GM18526 (cell line): ENCODE measurements around the gene DCP1A.

ENCODE experiments used
- POLR2A ChIP-seq: IDR thresholded peaks from 3 replicates; pipeline ENCODE4 v1.6.1; 2011; ENCODE audit not compliant: insufficient read length; ENCODE audit errors: extremely low read depth

DCP1A gene

DNA sequence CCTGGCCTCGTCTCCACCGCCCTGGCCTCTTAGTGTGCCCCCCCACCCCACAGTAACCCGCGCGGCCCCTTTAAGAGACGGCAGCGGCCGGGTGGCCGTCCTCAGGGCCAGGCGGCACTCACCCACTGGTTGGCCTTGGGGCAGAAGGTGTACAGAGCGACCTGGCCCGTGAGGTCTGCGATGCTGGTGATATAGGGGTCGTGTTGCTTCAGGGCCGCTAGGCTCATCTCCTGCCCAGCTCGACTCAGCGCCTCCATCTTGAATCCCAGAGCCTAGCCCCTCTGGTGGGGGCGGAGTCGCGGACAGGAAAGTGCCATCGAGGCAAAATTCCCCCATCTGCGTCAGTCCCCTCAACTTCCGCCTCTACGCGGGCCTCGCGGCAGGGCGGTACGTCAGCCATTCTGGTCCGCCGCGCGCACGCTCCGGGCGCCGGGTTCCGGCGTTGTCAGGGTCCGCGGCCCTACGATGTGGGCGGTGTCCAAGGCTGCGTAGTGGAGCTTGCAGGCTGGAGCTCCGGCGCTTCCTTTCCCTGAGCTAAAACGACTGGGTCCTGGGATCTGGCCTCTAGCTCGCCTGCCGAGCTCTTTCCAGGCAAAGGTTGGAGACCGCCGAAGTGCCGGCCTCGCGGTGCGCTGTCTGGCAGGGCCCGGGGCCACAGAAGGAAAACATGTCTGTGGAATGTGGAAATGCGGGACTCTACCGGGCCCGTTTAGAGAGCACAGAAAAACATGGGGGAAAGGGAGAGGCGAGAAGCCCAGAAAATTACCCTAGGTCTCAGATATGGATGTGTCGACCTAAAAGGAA is at the start of gene DCP1A:
DCP1A (minus strand) TSS at position 283 of the 804 bp plus-strand sequence; CDS start at position 257, 26 bp downstream.
- peak; percentile 91 for TF ChIP-seq POLR2A

DNA sequence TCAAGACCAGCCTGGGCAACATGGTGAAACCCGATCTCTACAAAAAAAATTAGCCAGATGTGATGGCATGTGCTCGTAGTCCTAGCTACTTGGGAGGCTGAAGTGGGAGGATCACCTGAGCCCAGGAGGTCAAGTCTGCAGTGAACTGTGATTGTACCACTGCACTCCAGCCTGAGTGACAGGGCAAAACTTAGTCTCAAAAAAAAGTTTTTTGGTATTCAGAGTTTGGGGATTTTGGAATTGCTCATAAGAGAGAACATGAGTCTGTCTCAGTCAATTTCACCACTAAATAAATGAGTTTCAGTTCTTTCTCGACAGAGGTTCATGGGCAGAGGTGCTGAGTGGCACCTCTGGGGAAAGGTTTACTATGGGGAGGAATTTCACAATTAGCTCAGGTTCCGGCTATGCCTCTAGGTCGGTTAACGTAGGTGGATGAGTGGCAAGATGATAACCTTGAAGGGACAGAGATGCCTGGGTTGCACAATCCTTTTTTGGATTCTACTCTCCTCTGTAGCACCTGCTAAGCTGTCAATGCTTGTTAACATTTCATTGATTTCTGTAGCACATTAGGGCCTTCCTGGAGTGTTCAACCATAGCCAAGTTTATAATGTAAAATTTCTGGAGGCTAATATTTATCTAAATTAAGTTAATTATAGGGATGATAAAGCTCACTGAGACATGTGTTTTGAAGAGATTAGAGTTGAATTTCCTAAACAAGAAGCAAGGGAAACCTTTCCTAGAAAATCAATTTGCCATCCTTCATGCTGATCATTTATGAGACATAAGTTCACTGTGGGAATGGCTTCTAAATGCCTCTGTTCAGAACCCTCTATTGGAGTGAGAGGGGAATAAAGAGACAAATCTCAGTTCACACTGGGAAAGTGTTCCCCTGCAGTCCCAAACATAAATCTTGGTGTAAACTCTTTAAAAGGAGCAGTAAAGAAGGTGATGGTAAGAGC is 37.4 kb upstream of the DCP1A start:
- TF ChIP-seq POLR2A: no peak

DNA sequence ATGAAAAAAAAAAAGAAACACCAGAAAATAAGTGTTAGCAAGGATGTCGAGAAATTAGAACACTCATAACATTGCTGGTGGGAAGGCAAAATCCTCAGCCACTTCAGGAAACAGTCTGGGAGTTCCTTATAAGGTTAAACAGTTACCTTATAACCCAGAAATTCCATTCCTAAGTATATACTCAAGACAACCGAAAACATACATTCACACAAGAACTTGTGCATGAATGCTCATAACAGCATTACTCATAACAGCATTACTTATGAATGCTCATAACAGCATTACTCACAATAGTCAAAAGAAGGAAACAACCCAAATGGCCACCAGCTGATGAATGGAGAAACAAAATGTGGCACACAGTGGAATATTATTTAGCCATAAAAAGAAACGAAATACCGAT is 34.8 kb upstream of the DCP1A start:
- no peak for TF ChIP-seq POLR2A

DNA sequence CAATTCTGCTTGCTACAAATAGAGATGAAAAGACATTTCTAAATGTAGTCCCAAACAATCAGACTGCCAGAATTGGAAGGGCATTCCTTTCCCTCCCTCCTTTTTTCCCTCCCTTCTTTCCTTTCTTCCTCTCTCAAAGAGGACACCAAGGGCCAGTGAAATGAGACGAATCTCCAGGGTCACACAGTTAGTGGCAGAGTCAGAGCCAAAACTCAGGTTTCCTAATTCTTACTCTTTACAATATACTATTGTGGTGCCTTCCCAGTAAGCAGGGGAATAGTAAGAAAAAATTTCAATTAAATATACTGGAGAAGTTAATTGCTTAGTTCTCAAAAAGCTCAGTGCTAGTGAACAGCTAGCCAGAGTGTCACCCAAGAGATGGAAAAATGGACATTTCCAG is 33.0 kb upstream of the DCP1A start:
- no peak for TF ChIP-seq POLR2A

DNA sequence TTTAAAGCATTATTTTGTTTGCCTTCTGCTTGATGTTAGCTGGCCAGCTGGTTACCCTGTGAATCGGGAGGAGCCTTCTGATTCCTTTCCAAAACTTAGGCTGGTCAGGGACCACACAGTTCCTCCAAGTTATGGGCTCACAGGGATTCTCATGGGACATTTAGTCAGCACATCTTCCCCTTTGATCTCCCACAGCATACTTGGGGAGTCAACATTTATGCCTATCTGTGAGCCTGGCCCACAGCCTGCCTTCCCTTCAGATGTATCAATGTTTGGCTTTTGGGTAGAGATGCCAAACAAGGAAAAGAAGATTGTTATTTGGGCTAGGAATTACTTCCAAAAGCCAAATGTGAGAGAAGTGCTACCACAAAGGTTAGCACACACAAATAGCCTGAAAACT is 32.6 kb upstream of the DCP1A start:
- TF ChIP-seq POLR2A: no peak

DNA sequence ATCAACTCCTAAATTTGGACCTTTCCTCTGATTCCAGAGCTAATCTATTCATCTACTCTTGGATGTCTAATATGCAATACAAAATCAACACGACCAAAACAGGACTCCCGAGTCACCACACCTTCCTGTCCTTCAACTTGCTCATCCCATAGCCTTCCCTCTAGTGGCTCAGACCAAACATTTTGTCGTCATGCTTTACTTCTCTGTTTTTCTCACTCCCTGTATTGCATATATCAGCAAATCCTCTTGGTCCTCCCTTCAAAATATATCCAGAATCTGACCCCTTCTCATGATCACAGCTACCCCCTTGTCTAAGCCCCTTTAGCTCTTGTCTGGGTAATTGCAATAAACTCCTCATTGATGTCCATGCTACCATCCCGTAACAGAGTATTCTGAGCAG is 30.5 kb upstream of the DCP1A start:
- TF ChIP-seq POLR2A: no peak

DNA sequence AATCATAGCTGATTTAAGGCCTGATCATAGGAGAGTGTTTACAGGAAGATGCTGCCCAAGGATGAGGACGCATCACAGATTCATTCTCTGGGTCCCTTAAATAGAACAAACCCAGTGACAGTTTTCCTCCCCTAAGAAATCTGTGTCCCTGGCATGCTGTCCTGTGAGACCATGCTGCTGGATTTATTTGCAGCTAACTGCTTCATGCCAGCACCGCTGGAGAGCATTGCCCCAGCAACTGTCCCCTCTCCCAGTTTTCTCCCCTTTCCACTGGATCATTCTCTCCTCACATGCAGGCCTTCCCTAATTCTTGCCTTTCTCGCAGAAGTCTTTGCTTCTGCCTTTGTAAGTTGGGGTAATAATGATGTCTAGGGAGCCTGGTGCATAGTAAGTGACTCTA is 29.3 kb upstream of the DCP1A start:
- no peak for TF ChIP-seq POLR2A

DNA sequence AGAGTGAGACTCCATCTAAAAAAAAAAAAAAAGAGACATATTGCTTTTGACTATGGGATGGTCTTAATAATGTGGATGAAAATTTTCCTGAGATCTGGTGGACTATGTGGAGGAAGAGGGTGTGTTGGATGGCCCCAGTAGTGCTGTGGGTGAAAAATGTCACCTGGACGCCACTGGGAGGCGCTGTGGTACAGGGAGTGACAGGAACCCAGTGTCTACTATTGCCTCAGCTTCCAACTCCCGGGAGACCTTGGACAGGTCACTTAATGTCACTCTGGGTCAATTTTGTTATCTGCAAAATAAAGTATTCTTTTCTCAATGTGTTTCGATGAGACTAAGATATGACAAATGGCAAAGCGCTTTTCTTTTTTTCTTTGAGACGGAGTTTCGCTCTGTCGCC is 27.7 kb upstream of the DCP1A start:
- TF ChIP-seq POLR2A: no peak

DNA sequence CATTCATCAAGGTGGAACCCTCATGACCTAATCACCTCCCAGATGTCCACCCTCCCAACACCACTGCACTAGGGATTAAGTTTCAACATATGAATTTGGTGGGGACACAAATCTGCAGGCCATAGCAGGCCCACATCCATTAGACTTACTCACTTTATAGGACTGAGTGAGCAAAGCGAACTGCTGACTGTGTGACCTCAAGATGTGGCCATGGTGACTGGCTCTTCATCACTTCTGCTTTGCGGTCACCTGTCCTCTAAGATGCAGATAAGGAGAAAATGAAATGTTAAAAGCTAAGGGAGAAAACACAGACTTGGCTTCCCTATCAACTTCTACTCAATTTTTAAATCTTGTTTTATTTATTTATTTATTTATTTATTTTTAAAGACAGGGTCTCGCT is 14.5 kb upstream of the DCP1A start:
- TF ChIP-seq POLR2A: no peak

DNA sequence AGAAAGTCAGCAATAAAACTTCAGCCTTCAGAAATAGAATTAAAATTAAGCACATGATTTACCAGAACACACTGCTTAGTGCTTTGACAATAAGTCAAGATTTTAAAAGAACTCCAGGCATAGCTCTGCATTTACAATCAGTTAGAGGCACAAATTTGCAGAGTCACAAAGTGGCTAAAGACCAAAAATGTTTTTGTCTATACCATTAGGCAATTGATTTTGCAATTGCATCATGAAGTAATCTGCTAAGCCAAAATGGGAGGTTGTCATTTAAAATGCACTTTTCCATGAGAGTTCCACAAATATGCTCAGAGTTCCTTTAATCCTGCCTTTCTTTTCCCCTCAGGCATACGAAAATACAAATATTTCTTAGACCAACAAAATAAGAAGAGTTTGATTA is 10.1 kb upstream of the DCP1A start:
- no peak for TF ChIP-seq POLR2A

DNA sequence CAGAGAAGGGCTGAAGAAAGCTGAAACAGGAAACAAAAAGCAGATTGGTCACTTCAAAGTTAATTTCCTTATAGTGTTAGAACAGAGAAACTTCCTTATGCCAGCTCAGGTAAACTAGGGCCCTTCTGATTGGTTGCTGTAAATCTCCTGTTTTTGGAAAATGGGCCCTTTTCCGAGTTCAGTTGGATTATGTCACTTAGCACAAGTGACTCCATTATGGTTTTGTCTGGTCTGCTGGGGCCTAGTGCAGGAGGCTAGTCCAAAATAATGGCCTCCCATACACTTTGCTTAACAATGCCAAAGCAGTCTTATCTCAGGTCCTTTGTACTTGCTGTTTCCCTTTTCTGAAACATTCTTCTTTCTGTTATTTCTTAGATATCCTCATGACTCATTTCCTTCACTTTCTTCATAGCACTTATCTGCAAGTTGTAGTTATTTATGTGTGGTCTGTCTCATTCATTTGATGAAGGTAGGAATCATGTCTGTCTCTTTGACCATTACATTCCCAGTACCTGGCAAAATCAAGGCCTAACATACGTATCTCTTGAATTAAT is 7.7 kb upstream of the DCP1A start:
- TF ChIP-seq POLR2A: no peak

DNA sequence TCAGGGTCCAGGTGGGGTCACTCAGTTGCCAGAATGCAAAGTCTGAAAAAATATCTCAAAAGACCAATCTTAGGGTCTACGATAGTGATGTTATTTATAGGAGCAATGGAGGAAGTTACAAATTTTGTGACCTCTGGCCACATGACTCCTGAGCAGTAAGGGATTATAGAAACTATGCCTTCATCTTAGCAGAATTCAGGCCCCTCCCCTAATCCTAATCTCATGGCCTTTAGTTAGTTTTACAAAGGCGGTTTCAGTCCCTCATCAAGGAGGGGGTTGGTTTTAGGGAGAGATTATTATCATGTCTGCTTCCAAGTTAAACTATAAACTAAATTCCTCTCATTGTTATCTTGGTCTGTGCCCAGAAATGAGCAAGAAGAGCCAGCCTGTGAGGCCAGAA is 5.9 kb upstream of the DCP1A start:
- no peak for TF ChIP-seq POLR2A

DNA sequence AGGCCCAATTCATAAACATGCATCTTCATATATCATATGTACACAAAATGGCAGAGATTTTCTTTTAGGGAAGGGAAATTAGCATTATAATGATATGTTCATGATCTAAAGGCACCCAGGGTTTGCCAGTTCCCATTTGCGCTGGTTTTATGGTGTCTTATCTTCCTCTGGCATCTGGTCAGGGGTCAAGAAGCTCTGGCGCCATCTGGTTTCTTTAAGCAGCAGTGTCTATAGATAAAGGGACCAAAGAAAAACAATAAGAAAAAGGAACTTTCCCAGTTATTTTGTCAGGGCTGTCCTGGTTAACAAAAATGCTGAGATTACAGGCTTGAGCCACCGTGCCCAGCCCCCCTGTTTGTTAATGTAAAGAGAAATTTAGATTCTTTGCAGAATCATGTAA is 3.3 kb upstream of the DCP1A start:
- no peak for TF ChIP-seq POLR2A

DNA sequence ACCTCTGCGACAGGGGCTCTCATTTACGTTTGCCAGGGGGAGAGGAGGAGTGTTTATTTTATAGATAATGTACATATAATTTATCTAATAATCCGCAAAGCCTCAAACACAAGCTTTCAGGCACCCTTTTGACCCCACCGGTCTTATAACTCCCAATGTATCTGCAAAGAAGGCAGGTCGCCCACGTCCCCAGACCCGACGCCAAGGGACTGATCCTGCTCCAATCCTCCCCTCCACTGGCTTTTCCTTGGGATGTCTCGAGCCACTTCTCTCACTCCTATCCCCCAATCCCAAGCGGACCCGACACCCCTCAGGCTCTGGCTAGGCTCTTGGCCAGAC is 452 bp downstream of the DCP1A start:
- TF ChIP-seq POLR2A: no peak

DNA sequence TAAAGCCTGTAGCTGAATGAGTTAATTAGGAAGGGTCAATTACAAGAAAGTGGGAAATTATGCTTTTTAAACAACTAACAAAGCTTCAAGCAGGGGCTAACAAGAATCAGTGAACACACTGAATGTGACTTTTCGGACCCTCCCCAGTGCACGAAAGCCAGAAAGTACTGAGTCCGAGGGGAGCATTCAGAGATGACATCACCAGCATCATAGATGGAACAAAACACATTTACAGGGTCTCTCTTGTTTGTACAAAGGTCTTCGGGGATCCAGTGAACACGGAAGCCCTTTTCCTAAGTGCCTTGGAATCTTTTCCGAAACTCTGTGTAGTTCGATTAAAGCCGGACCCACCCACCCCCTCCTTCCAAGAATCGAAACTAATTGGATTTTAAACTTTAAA is 829 bp downstream of the DCP1A start:
- no peak for TF ChIP-seq POLR2A

DNA sequence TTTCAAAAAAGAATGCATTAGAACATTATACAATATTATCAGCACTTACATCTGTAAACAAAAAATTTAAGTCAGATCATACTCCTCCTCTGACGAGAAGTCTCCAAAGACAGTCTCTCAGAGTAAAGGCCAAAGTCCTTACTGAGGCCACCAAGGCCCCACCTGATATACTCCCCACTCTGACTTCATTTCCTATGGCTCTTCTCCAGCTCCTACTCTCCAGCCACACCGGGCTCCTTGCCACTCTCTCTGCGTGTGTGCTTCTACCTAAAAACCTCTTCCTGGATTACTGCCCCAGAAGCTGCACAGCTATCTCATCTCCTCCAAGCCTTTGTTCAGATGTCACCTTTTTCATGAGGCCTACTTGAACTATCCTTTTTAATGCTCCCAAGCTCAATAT is 5.0 kb downstream of the DCP1A start:
- no peak for TF ChIP-seq POLR2A
